Body of pancreas (tissue), 4 donors: ENCODE results near the gene BORCS6.

Source experiments
- CTCF ChIP-seq, 7 experiments: fragments of 450-650 bp in 4 of 7; fragments of 200-600 bp in 3 of 7; sonication (generic) in 3 of 7; IDR thresholded peaks; one replicate each; pipeline ENCODE4 v1.5.1; 2016 to 2019; ENCODE audit warnings: antibody characterized with exemption in 7 of 7
- POLR2A ChIP-seq, 3 donors: fragments of 450-650 bp; IDR thresholded peaks; one replicate each; pipeline ENCODE4 v1.6.1; 2016; ENCODE audit warnings: antibody characterized with exemption in 3 of 3, mild to moderate bottlenecking in 2 of 3

DNA sequence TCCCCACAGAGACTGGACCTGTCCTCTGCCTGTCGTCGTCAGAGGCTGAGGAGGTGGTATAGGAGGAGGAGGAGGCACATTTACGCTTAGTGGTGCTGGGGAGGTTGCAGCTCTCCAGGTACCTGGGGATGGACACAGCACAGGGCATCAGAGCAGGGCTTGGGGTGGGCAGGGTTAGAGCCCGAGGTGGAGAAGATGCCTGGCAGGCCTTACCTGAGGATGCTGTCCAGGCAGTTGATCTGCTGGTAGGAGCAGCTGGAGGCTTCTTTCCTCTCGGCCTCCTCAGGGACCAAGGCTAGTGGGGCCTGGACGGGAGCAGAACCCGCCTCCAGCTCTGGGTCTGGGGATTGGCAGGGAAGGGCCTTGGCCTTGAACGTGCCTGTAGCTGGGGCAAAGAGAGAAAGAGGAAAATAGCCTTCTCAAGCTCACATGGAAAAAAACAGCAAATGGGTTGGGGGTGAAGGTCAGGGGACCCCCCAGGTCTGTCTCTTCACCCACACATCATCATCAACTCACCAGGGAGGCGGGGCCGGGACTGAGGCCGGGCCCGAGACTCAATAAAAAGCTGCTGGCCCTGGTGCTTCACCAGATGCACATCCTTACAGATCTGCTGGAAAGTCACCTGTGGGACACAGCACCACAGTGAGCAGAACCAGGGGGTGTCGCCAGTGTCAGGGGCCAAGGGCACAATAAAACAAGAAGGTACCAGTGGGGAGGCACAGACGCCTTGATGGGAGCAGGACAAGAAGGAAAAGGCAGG, 43.4 kb downstream of the BORCS6 start:
- TF ChIP-seq CTCF (IDR thresholded peaks at IDR 0.05) (no peak), POLR2A (IDR thresholded peaks at IDR 0.05) (no peak)
